Ovary (tissue), 3 donors: ENCODE results near the gene TTC36.

Source experiments
- CTCF ChIP-seq, 3 donors: fragments of 450-650 bp in 2 of 3; fragments of 200-600 bp in 1 of 3; IDR thresholded peaks; one replicate each; pipeline versions ENCODE4 v1.5.1 to v1.8.0; 2016 to 2022; ENCODE audit warnings: antibody characterized with exemption in 3 of 3, mild to moderate bottlenecking in 1 of 3
- EP300 ChIP-seq: sonication (generic); formaldehyde crosslinking; IDR thresholded peaks from one replicate; pipeline ENCODE4 v1.6.1; 2017; ENCODE audit warnings: antibody characterized with exemption
- donor health status: DM: no; HTN: no; CAD: no.

- TF ChIP-seq CTCF (IDR thresholded peaks at IDR 0.05) (no peak), EP300 (no peak)
Observed at GRCh38 chr11:118569670-118570069, 42.4 kb downstream of the TTC36 start.
